PC-9 (cell line): Measurements from ENCODE around the gene ERGIC1. TPM values are rescaled to one million over a fixed set of nuclear protein-coding genes. Genes with fewer than 3 reads are reported as not detected.

ENCODE experiments used
- Bru-seq: library from RNA; stranded (reverse); fragments of 400-500 nt; gene quantifications from one replicate; lab custom pipeline; 2021; lab: Mats Ljungman, UMichigan
- BruChase-seq, 2 experiments: library from RNA; stranded (reverse); fragments of 400-500 nt; gene quantifications; one replicate each; lab custom pipeline; 2021; lab: Mats Ljungman, UMichigan
- BruUV-seq: library from RNA; stranded (reverse); fragments of 400-500 nt; replicated peaks from 2 replicates; lab custom pipeline; 2021; lab: Mats Ljungman, UMichigan
- CTCF ChIA-PET: fragments of 300-600 bp; sonication (Branson Sonifier 250); formaldehyde crosslinking; loops from one replicate; lab custom pipeline; 2022; ENCODE audit warnings: antibody characterized with exemption; lab: Charles Lee
- POLR2A ChIA-PET: fragments of 300-600 bp; sonication (Branson Sonifier 250); formaldehyde crosslinking; loops from one replicate; lab custom pipeline; 2022; ENCODE audit warnings: antibody characterized with exemption; ENCODE audit not compliant: unreplicated experiment; lab: Charles Lee
- DNase-seq, 2 experiments: peaks; one replicate each; pipeline versions ENCODE4 v3.0.0 to v3.0.0-alpha.2; 2015 to 2022; ENCODE audit warnings: mixed read lengths in 1 of 2
- H2AFZ ChIP-seq: fragments of 200-600 bp; sonication (generic); 2 replicates; pipeline ENCODE4 v1.8.1; 2017; ENCODE audit warnings: antibody characterized with exemption
- H3F3A ChIP-seq: fragments of 200-600 bp; sonication (generic); 2 replicates; pipeline ENCODE4 v1.8.1; 2017; ENCODE audit warnings: antibody characterized with exemption, mild to moderate bottlenecking, low read depth; ENCODE audit not compliant: insufficient read depth
- H3K27ac ChIP-seq: fragments of 200-600 bp; sonication (generic); 2 replicates; pipeline ENCODE4 v1.6.1; 2016; ENCODE audit warnings: mixed run types
- H3K27me3 ChIP-seq: fragments of 200-600 bp; sonication (generic); 2 replicates; pipeline ENCODE4 v1.6.1; 2016; ENCODE audit warnings: low read depth, mixed run types; ENCODE audit not compliant: insufficient read depth
- H3K36me3 ChIP-seq: fragments of 200-600 bp; sonication (generic); 2 replicates; pipeline ENCODE4 v1.6.1; 2016; ENCODE audit warnings: low read depth, mixed run types
- H3K4me1 ChIP-seq: fragments of 200-600 bp; sonication (generic); replicated peaks from 2 replicates; pipeline ENCODE4 v1.6.1; 2016; ENCODE audit warnings: mixed run types; ENCODE audit not compliant: insufficient read depth
- H3K4me2 ChIP-seq: fragments of 200-600 bp; sonication (generic); 2 replicates; pipeline ENCODE4 v1.6.1; 2017; ENCODE audit warnings: mixed run types
- H3K4me3 ChIP-seq: fragments of 200-600 bp; sonication (generic); 2 replicates; pipeline ENCODE4 v1.6.1; 2016; ENCODE audit warnings: mixed run types
- H3K79me2 ChIP-seq: fragments of 200-600 bp; sonication (generic); 2 replicates; pipeline ENCODE4 v1.6.1; 2017; ENCODE audit warnings: low read depth, mixed run types
- H3K9me2 ChIP-seq: fragments of 200-600 bp; sonication (generic); 2 replicates; pipeline ENCODE4 v1.8.1; 2017; ENCODE audit warnings: mild to moderate bottlenecking; ENCODE audit not compliant: insufficient read depth
- H3K9me3 ChIP-seq: fragments of 200-600 bp; sonication (generic); 2 replicates; pipeline ENCODE4 v1.8.1; 2016; ENCODE audit warnings: low read depth; ENCODE audit not compliant: insufficient read depth
- H4K20me1 ChIP-seq: fragments of 200-600 bp; sonication (generic); 2 replicates; pipeline ENCODE4 v1.8.1; 2017; ENCODE audit not compliant: insufficient read depth
- EZH2 ChIP-seq: fragments of 200-600 bp; sonication (generic); IDR thresholded peaks from 2 replicates; pipeline ENCODE4 v1.8.0; 2017; ENCODE audit warnings: antibody characterized with exemption, low read depth
- intact Hi-C: fragments of 100-400 bp; cut with micrococcal nuclease; formaldehyde crosslinking; loops from one replicate; pipeline ENCODE4 v1.10.0; 2022; ENCODE audit not compliant: unreplicated experiment
- long read RNA-seq: library from polyadenylated mRNA; stranded (forward); transcript quantifications from one replicate; pipeline ENCODE4 v2.0.0, GENCODE V29; 2022
- total RNA-seq: library from RNA; stranded (reverse); gene quantifications from 2 replicates; pipeline ENCODE4 v1.2.3, GENCODE V29; 2021
- TF ChIP-seq, protein P1 (sequence below): fragments of 200-600 bp; sonication (generic); conservative IDR thresholded peaks from 2 replicates; pipeline ENCODE4 v1.6.1; 2017; ENCODE audit warnings: mixed run types, antibody characterized with exemption, mild to moderate bottlenecking, moderate library complexity

Gene ERGIC1, protein sequence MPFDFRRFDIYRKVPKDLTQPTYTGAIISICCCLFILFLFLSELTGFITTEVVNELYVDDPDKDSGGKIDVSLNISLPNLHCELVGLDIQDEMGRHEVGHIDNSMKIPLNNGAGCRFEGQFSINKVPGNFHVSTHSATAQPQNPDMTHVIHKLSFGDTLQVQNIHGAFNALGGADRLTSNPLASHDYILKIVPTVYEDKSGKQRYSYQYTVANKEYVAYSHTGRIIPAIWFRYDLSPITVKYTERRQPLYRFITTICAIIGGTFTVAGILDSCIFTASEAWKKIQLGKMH
- total RNA-seq: 106 and 159 TPM in 2 replicates
- percentile 74 among the genes with signal in this experiment for Bru-seq, nascent RNA
- BruChase-seq, experiment 1, labeled RNA remaining after a 2-hour chase: percentile 78 among the genes with signal in this experiment
- percentile 73 among the genes with signal in this experiment for BruChase-seq, experiment 2, labeled RNA remaining after a 6-hour chase
- long read RNA-seq, transcript ERGIC1-202 (10 exons, 2,881 nt): major isoform, 37 of 111 reads
- long read RNA-seq, partial matches to known transcripts: 4 of 111 reads
- long read RNA-seq, other reads (novel, unspliced or antisense): 70 of 111 reads

DNA sequence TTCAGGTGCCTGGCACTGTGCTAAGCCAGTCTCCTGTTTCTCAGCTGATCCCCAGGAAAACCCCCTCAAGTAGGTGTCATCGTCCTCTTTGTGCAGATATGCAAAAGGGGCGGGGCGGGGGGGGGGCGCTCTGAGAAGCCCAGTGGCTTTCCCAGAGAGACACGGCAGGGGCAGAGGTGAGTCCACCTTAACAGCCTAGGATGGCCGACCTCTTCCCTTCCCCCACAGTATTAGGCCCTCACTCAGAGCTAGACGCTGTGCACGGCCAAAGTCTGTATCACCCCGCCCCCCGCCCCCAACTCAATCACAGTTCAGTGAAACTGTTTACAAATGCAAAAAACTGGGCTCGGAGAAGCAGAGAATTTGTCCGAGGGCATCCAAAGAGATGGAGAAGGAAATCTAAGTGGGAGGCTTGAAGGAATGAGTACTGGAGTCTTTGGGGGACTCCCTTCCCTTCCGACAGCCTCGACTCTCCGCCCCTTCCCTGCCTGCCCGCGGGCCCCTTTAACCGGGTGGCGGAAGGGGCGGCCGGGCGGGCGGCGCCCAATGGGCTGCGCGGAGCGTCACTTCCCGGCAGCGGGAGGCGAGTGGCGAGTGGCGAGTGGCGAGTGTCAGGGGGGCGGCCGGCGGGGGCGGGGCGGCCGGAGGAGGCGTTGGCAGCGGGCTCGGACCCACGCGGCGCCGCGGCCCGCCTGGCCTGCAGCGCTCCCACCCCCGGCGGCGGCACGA is at the start of gene ERGIC1:
TSS of gene ERGIC1 (plus strand) at position 566 of the 729 bp plus-strand sequence. CDS start at position 729, 163 bp downstream.
- CTCF ChIA-PET: interaction anchor here (0.6 kb wide), 1 partner anchor 25 kb away, joined by 3 read pairs; no protein-coding TSS in a partner anchor
- Histone ChIP-seq H3K27me3 (no peaks in the 10 kb centered on the region), H3K4me2 (peak within 1 kb of the TSS; percentile 86), H3F3A (peaks cover 17% of the 10 kb centered on the region), H4K20me1 (no peaks in the 10 kb centered on the region), H3K79me2 (peaks cover 39% of the 10 kb centered on the region), H2AFZ (peak within 1 kb of the TSS; percentile 77), H3K4me3 (peak within 1 kb of the TSS; percentile 85), H3K4me1 (peaks cover 20% of the 10 kb centered on the region), H3K9me2 (no peaks in the 10 kb centered on the region), H3K9me3 (no peaks in the 10 kb centered on the region), H3K36me3 (no peaks in the 10 kb centered on the region), H3K27ac (peak within 1 kb of the TSS; percentile 63)
- TSS peak; percentile 98 for BruUV-seq
- TF ChIP-seq, protein P1, sequence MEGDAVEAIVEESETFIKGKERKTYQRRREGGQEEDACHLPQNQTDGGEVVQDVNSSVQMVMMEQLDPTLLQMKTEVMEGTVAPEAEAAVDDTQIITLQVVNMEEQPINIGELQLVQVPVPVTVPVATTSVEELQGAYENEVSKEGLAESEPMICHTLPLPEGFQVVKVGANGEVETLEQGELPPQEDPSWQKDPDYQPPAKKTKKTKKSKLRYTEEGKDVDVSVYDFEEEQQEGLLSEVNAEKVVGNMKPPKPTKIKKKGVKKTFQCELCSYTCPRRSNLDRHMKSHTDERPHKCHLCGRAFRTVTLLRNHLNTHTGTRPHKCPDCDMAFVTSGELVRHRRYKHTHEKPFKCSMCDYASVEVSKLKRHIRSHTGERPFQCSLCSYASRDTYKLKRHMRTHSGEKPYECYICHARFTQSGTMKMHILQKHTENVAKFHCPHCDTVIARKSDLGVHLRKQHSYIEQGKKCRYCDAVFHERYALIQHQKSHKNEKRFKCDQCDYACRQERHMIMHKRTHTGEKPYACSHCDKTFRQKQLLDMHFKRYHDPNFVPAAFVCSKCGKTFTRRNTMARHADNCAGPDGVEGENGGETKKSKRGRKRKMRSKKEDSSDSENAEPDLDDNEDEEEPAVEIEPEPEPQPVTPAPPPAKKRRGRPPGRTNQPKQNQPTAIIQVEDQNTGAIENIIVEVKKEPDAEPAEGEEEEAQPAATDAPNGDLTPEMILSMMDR: no peak
- DNase-seq: peak; percentile 64 to 88
- intact Hi-C loops: loop anchor here (1.0 to 2.0 kb wide), 2 partner anchors 25 to 63 kb away; partner anchors contain the start of gene DUSP1
- POLR2A ChIA-PET: no interaction called here

DNA sequence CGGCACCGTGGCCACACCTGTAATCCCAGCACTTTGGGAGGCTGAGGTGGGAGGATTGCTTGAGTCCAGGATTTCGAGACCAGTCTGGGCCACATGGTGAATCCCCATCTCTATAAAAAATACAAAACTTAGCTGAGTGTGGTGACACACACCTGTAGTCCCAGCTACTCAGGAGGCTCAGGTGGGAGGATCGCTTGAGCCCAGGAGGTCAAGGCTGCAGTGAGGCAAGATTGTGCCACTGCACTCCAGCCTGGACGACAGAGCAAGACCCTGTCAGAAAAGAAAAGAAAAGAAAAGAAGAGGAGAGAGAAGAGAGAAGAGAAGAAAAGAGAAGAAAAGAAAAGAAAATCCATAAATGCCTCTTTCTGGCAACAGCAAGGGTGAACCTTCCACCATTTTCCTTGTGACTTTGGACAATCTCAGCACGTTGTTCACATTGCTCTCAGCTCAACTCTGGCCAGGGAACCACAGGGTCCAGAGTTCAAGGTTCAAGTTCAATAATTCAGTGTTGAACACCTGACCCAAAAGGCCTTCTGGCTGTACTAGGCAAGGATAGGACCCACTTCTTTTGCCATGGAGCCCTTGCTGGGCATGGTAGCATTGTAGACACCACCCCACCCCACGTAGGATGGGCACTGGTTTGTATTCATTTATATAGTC is 48.5 kb upstream of the ERGIC1 start:
- CTCF ChIA-PET: no interaction called here
- DNase-seq: no peak
- POLR2A ChIA-PET: no interaction called here
- no peaks in the 10 kb centered on the region for H3K9me2 ChIP-seq
- H3K4me2 ChIP-seq: no peak overlapping the region
- H3K4me3 ChIP-seq: no peak overlapping the region
- H4K20me1 ChIP-seq: no peaks in the 10 kb centered on the region
- TF ChIP-seq EZH2: no peak
- TF ChIP-seq, protein P1: no peak
- no peak overlapping the region for H3K27ac ChIP-seq
- H3K4me1 ChIP-seq: peaks cover 45% of the 10 kb centered on the region
- H2AFZ ChIP-seq: no peak overlapping the region
- intact Hi-C loops: no loop called here
- BruUV-seq: no TSS peak
- no peaks in the 10 kb centered on the region for H3K79me2 ChIP-seq
- H3K36me3 ChIP-seq: no peaks in the 10 kb centered on the region
- H3F3A ChIP-seq: peaks cover 30% of the 10 kb centered on the region
- H3K9me3 ChIP-seq: peaks cover 5% of the 10 kb centered on the region; the same call in 1 of the 2 replicates
- no peaks in the 10 kb centered on the region for H3K27me3 ChIP-seq
